DOHH2 (cell line): ENCODE measurements around the gene SIRT6.

Experiments used
- EZH2phosphoT487 ChIP-seq: fragments of 200-600 bp; sonication (generic); IDR thresholded peaks from 2 replicates; pipeline ENCODE4 v1.6.1; 2017; ENCODE audit warnings: borderline replicate concordance, mild to moderate bottlenecking, antibody characterized with exemption, low read length, moderate library complexity, mixed read lengths
- TF ChIP-seq, protein P1 (sequence below): fragments of 200-600 bp; sonication (generic); IDR thresholded peaks from one replicate; pipeline ENCODE4 v1.5.1; 2014; ENCODE audit warnings: antibody characterized with exemption, mild to moderate bottlenecking, low read depth, low read length; ENCODE audit not compliant: poor library complexity, severe bottlenecking

- TF ChIP-seq, protein P1, sequence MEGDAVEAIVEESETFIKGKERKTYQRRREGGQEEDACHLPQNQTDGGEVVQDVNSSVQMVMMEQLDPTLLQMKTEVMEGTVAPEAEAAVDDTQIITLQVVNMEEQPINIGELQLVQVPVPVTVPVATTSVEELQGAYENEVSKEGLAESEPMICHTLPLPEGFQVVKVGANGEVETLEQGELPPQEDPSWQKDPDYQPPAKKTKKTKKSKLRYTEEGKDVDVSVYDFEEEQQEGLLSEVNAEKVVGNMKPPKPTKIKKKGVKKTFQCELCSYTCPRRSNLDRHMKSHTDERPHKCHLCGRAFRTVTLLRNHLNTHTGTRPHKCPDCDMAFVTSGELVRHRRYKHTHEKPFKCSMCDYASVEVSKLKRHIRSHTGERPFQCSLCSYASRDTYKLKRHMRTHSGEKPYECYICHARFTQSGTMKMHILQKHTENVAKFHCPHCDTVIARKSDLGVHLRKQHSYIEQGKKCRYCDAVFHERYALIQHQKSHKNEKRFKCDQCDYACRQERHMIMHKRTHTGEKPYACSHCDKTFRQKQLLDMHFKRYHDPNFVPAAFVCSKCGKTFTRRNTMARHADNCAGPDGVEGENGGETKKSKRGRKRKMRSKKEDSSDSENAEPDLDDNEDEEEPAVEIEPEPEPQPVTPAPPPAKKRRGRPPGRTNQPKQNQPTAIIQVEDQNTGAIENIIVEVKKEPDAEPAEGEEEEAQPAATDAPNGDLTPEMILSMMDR: no peak
- no peak for TF ChIP-seq EZH2phosphoT487
Measured at GRCh38 chr19:4199699-4200293, 17.4 kb upstream of the SIRT6 start.
